Stimulated activated CD8-positive, alpha-beta memory T cell treated with anti-CD3 and anti-CD28 coated beads, Interleukin-2, amount 100 ng/mL, for 1 hour (primary cell): ENCODE data around the gene PRKCE.

Experiments
- DNase-seq, 2 donors: peaks; one replicate each; pipeline ENCODE4 v3.0.0-alpha.2; 2020; ENCODE audit warnings: low read depth in 2 of 2

Gene PRKCE

DNA sequence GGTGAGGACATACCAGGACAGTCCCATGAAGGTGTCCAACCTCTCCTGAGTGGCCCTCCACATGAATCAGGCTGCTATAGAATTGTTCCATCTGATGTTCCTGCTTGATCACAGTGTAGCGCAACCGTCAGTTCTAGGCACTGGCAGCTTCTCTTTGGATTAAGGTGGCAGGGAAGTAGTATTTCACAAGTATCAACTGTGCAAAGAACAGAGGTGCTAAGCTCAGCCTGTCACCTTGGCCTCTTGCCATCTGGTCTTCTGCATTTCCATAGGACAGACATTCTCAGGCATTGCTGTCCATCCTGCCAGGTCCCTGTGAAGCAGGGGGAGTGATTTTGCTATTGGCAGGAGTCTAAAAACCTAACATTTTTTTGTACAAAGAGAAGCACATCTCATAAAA lies 463.5 kb downstream of the PRKCE start:
- DNase-seq: no peak

GRCh38 chr2:46116150-46116549 lies 464.7 kb downstream of the PRKCE start:
- DNase-seq: no peak

DNA sequence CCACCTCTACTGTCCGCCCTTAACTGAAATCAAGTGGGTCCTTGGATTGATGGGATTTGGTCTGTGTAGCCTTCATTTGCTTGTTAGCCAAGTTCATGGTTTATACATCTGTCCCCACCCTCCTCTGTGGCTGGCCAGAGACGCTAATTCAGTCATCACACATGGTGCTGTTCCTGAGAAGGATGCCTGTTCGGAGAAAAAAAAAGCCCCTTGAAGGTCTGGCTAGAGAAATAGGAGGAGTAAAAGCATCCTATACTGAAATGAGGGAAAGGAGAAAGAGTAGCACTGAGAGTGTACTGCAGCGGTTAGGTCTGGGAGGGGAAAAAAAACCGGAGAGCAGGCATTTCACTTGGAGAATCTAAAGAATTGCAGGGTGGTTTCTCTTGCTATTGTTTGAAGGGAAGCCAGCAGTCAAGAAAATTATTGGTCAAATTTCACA lies 465.1 kb downstream of the PRKCE start:
- DNase-seq: no peak

DNA sequence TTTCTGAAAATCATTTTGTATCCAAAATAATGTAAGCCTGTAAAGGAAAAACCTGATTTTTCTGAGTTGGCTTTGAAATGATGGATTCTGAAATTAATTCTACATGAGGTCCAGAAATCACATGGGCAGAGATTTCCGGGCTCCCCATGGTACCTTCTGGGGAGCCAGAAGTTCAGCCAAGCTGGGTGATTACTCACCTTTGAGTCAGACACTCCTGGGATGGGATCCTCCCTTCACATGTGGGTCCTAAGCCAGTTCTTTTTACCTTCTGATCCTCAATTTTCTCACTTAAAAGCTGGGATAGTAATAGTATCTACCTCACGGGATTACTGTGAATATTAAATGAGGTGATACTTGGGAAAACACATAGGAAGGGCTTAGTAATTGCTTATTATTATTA lies 465.9 kb downstream of the PRKCE start:
- DNase-seq: no peak

DNA sequence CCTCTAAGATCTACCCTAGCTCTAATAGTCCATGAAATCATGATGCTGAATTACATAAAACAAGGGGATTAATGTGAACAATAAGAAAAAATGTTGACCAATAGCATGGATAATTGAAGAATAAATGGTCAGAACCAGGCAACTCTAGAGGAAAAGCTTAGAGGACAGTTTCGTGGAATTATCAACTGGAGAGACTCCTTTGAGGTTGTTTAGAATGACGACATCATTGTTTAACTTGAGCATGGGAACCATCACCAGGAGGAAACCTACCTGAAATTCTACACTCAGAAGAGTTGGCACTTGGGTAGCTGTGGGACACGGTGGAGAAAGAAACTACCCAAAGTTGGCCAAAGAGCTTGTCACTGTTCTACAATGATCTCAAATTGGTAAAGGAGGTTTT lies 466.5 kb downstream of the PRKCE start:
- DNase-seq: no peak

DNA sequence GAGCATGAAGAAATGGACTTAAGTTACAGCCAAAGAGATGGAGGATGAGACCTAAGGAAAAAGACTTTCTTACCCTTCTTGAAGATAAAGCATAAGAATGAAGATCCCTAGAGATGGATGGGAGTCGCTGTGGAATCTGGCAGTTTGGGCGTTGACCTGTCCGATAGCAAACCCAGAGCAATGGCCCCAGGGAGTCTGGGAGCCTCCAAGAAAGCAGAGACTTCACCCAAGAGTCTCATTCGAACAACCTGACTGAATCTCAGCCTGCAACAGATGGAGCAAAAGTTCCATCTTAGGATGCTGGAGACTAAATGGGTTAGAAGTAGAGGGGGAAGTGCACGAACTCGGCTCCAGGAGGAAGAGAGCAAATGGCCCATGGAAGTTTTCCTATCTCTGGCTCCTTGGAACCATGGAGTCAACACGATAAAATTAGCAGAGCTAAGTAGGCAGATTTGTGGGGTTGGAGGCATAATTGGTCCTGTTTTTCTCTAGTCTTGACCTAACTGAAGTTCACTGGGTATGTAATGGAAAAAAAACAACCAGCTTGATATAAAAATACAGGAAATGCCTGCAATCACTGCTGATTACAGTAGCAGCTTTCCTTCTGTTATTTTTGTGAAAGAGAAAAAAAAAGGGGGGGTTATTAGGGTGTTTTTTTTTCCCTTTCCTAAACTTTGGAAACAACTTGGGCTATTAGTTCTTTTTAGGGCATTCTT lies 467.3 kb downstream of the PRKCE start:
- no peak for DNase-seq

DNA sequence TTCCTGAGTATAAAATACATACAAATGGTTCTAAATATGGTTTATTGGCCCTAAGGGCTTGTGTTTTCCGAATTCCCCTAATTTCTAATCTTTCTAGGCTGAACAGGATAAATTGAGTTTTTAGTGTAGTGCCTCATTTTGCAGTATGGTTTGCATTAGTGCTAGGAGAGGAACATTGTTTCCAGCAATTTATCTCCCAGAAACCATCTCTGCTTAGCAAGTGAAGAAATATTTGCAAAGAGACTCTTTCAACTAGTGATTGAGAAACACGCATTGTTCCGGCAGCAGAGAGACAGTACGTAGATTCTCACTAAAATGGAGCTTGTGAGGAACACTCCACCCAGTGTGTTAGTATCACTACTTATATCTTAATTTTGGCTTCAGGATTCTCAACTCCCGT lies 468.0 kb downstream of the PRKCE start:
- DNase-seq: no peak

DNA sequence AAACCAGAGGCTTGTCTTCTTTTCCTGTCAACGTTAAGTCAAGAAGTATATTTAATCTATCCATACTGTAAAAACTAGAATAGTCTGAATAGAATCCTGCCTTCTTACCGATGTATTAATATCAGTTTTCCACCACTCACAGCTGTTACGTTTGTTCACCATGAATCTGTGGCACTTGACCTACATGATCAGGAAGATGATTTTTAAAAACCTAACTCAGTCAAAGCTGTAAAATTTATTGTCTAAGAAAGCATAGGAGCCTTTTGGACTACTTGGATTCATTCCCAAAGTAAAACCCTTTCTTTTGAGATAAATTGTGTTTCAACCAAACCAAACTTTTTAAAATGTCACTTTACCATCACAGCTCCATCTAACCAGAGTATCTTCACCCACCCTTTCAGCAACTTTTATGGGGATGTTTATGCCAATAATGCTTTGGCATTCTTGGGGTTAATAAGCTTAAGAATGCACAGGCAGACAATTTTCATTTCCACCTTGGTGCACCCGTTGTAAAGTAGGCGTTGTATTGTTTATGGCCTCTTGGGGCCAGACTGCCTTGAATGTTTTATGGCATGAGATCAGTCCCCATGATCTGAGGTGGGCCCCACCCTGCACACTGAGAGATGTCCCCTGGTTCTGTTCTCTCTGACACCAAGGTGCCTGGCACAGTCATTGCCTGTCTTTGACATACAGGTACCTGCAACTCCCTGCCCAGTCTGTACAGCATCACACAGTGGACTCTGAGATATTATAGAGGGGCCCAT lies 469.5 kb downstream of the PRKCE start:
- DNase-seq: no peak

DNA sequence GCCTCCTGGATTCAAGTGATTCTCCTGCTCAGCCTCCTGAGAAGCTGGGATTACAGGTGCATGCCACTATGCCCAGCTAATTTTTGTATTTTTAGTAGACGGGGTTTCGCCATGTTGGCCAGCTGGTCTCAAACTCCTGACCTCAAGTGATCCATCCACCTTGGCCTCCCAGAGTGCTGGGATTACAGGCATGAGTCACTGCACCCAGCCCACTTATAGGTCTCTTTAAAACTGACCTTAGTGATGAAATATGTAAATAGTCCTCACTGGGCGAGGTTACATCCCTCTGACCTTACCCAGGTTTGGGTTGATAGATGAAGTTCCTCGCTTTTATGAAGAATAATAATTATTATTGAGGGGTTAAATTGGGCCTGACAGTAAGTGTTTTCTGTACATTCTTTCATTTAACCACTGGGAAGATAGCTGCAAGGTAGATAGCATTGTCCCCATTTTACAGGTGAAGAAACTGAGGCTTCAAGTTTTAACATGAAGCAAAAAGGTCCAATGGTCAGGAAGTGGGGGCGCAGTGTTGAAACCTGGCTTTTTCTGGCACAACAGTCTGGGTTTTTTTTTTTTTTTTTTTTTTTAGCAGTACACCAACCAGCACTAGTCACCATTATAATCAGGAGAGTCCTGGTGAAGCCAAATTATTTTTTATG lies 471.0 kb downstream of the PRKCE start:
- no peak for DNase-seq

DNA sequence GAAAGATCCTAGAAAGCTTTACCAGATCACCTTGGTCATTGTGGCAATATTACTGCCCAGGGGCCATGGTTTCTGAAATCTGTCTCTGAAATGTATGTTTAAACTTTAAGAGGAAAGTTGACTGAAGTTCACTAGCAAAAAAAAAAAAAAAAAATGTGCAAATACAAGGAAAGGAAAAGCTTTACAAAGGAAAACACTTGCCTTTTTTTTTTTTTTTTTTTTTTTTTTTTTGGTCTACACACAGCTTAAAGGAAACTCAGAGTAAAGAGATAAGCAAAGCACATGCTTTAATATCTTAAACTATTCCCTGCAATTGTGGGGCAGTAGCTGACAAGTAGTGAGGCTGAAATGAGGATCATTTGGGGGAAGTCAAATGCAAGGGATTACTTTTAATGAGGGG lies 471.5 kb downstream of the PRKCE start:
- DNase-seq: no peak

GRCh38 chr2:46125798-46126197 lies 474.3 kb downstream of the PRKCE start:
- DNase-seq: no peak

DNA sequence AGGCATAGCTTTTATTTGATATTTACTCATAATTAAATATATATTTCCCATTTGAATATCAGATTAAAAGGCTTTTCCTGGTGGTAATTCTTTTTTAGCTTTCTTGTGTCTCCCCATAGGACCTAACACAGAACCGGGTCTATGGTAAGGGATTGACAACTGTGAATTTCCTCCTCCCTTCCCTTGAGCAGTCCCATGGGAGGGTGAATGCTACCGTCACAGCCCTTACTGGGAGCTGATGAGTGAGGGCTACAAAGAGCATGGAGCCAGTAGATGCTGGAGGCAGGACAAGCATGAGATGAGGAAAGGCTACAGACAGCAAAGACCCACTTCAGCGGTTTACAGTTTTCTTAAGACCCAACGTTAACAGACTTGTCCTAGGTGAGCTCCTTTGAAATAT lies 475.1 kb downstream of the PRKCE start:
- DNase-seq: no peak

- DNase-seq: no peak
Observed at GRCh38 chr2:46127176-46127575, 475.7 kb downstream of the PRKCE start.

DNA sequence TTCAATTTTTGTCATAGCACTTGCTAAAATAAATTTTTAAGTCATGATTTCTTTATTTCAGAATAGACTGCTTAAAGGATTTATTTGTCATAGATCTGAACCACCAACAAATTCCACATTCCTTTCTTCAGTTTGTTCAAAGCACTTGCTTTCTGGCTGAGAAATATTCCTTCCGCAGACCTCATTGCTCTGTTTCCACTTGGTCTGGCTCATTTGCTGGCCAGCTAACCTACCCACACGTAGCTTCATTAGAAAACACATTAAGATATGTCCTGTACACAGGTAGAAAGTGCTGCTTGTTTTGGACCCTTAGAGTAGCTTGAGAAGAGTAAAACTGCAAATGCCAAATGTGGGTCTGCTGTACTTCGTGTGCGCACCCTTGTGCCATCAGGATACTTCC lies 479.0 kb downstream of the PRKCE start:
- DNase-seq: no peak

- DNase-seq: no peak
Observed at GRCh38 chr2:46132996-46133395, 481.5 kb downstream of the PRKCE start.

DNA sequence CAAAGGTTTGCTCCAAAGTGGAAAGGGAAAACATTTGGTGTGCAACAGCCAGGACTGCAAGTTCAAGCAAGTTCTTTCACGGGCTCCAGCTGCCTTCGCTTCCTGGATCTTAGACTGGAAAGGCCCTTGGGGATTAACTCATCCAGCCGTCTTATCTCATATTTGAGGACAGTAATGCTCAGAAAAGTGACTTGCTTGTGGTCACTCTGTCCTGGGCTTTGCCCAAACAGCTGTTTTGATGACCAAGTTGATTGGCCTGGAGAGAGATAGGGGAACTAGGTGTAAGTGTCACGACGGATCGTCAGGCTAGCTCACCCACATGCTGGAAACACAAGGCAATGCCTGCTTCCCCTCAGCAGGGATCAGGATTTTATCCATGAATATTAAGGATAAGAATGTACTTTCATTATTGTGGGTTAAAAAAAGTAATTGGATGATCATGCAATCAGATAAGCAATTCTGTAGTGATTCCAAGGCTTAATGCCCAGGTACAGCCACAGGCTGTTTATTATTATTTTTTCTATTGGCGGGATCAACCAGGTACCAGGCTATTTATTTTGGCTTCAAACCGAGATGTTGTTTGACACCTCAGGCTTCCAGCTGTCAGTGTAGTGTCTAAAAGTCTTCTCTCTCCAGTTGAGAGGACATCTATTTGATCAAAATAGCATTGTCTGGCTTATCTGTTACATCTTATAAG lies 483.2 kb downstream of the PRKCE start:
- no peak for DNase-seq

- no peak for DNase-seq
Observed at GRCh38 chr2:46135228-46135855, 483.9 kb downstream of the PRKCE start.

DNA sequence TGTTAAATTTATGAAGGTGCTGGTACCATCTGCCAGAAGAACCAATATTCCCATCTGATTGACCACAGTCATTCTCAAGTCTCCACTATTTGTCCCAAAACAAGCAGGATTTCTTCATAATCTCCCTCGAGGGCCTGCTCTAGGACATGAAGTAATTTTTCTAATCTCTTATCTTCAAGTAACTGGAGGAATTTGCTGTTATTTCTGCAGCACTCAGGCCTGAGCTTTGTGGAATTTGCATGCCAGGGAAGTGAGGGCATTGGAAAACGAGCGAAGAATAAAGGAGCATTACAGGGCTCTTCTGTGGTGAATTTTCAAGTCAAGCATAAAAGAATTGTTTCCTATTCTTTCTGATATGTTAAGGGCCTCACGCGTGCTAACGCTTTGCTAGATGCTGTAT lies 484.5 kb downstream of the PRKCE start:
- no peak for DNase-seq

DNA sequence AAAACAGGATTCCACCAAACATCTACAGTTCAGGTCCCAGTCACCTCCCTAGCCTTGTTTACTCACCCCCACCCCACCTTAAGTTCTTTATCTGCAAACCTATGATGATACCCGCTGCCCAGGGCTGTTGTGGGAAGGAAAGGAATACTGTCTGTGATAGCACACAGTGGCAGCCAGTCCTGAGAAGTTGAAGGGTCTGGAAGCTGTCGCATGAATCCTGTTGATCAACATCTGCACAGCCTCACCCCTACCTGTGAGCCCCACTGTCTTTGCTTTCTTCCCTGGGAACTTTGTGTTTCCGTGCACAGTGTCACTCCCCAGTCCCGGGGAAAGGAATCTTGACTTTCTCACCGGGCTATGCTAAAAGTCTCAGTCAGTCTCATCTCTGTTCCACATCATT lies 485.0 kb downstream of the PRKCE start:
- no peak for DNase-seq

- DNase-seq: no peak
Observed at GRCh38 chr2:46136953-46137352, 485.5 kb downstream of the PRKCE start.

GRCh38 chr2:46142546-46143428 lies 491.3 kb downstream of the PRKCE start:
- no peak for DNase-seq
